ENCODE results near the gene ARMC10. TPM values are rescaled to one million over a fixed set of nuclear protein-coding genes. Genes with fewer than 3 reads are reported as not detected.

Gene ARMC10
- total and polyA plus RNA-seq, 9 of the 15 experiments (the other 6 are each of a cell fraction or from before 2014, with no cell fraction given), result 17.0 to 113 (median 72.6) TPM

DNA sequence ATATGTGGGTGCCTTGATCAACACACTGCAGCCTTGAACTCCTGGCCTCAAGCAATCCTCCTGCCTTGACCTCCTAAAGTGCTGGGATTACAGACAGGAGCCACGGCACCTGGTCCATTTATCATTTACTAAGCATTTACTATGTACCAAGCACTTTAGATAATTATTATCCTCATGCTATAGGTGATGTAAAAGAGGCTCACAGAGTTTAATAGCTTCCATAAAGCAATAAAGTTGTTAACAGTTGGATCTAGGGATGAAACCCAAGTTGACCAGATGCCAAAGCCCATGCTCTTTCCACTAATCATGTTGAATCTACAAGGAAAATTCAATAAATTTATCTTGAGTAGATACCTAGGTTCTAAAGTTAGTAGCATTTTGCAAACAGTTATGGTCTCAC, 68.9 kb downstream of the ARMC10 start:
- WGBS (ENCODE audit: insufficient coverage, low coverage, missing lambda C conversion rate), result 64% methylated on average over 1 of the region's 1 CpG
- POLR2A ChIA-PET, result interaction anchor here (0.6 kb wide), 1 partner anchor 21 kb away, joined by 4 read pairs; no protein-coding TSS in a partner anchor
- in situ Hi-C loops (cut with MboI), result no loop called here

More for the DNA sequence above, 68.9 kb downstream of the ARMC10 start:
- Histone ChIP-seq H3K27ac (ENCODE audit: extremely low read depth, low read depth, low read length) (no peak overlapping the region), H3K36me3 (ENCODE audit: control insufficient read depth, insufficient read depth, low read length) (no peaks in the 10 kb centered on the region), H3K4me1 (replicated peaks in 1 of 2; ENCODE audit: control insufficient read depth in 2 of 2, insufficient read depth in 2 of 2, low read length in 2 of 2) (peaks cover 3 to 20% of the 10 kb centered on the region in 2 experiments; a peak in 4 of 5 replicates), H3K4me2 (ENCODE audit: insufficient read depth, low read length) (no peak overlapping the region), H3K79me2 (ENCODE audit: control insufficient read depth, insufficient read depth, low read length) (peaks cover 31% of the 10 kb centered on the region), H2AFZ (ENCODE audit: low read depth, low read length) (no peak overlapping the region), H3K9me3 (replicated peaks; ENCODE audit: control insufficient read depth, insufficient read depth, low read depth, low read length) (no peaks in the 10 kb centered on the region; the same call in 1 of the 2 replicates), H3K9ac (ENCODE audit: insufficient read depth in 1 of 2, low read depth in 2 of 2, low read length in 2 of 2) (no peak overlapping the region), H3K27me3 (ENCODE audit: control insufficient read depth in 2 of 2, insufficient read depth in 2 of 2, low read length in 2 of 2) (no peaks in the 10 kb centered on the region), H3K4me3 (no peak overlapping the region), H3K9me1 (ENCODE audit: control insufficient read depth, insufficient read depth, low read length) (no peaks in the 10 kb centered on the region), H4K20me1 (replicated peaks; ENCODE audit: control insufficient read depth, insufficient read depth, low read length) (no peaks in the 10 kb centered on the region)
- no peak for DNase-seq (ENCODE audit: extremely low read depth in 1 of 4, low spot score in 3 of 4)
- BruUV-seq (replicated peaks), result no TSS peak
- ATAC-seq, result no peak
- intact Hi-C loops (cut with micrococcal nuclease), result no loop called here
- TF ChIP-seq JUN (IDR thresholded peaks at IDR 0.05; ENCODE audit: borderline replicate concordance, low read depth, low read length), result no peak
- TF ChIP-seq JUN (CRISPR knock-in tag; IDR thresholded peaks at IDR 0.05; ENCODE audit: borderline replicate concordance), result no peak
- no peak for TF ChIP-seq MYBL2 (IDR thresholded peaks at IDR 0.05; ENCODE audit: low read depth)
- no peak for TF ChIP-seq MYBL2 (CRISPR knock-in tag; IDR thresholded peaks at IDR 0.05; ENCODE audit: borderline replicate concordance)
- no peak for TF ChIP-seq ZFX (CRISPR knock-in tag; IDR thresholded peaks at IDR 0.05)
- TF ChIP-seq MCM5 (IDR thresholded peaks at IDR 0.05; ENCODE audit: low read depth), result no peak
- no peak for TF ChIP-seq SRF (CRISPR knock-in tag; IDR thresholded peaks at IDR 0.05)
- no peak for TF ChIP-seq RBM17 (IDR thresholded peaks at IDR 0.05; ENCODE audit: borderline replicate concordance, low read depth, low read length)
- no peak for TF ChIP-seq HIVEP1 (CRISPR knock-in tag; IDR thresholded peaks at IDR 0.05)
- no peak for TF ChIP-seq MECOM (CRISPR knock-in tag; IDR thresholded peaks at IDR 0.05)
- TF ChIP-seq SRSF7 (optimal IDR thresholded peaks at IDR 0.05; ENCODE audit: low read depth, low read length), result no peak
- TF ChIP-seq, protein P1, sequence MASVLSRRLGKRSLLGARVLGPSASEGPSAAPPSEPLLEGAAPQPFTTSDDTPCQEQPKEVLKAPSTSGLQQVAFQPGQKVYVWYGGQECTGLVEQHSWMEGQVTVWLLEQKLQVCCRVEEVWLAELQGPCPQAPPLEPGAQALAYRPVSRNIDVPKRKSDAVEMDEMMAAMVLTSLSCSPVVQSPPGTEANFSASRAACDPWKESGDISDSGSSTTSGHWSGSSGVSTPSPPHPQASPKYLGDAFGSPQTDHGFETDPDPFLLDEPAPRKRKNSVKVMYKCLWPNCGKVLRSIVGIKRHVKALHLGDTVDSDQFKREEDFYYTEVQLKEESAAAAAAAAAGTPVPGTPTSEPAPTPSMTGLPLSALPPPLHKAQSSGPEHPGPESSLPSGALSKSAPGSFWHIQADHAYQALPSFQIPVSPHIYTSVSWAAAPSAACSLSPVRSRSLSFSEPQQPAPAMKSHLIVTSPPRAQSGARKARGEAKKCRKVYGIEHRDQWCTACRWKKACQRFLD (CRISPR knock-in tag; IDR thresholded peaks at IDR 0.05), result no peak
- TF ChIP-seq CBX8 (IDR thresholded peaks at IDR 0.05; ENCODE audit: borderline replicate concordance, extremely low read depth, low read depth, low read length, poor library complexity, severe bottlenecking), result no peak
- TF ChIP-seq ZC3H8 (IDR thresholded peaks at IDR 0.05), result no peak
- TF ChIP-seq ARNT (IDR thresholded peaks at IDR 0.05), result no peak
- TF ChIP-seq, protein P2, sequence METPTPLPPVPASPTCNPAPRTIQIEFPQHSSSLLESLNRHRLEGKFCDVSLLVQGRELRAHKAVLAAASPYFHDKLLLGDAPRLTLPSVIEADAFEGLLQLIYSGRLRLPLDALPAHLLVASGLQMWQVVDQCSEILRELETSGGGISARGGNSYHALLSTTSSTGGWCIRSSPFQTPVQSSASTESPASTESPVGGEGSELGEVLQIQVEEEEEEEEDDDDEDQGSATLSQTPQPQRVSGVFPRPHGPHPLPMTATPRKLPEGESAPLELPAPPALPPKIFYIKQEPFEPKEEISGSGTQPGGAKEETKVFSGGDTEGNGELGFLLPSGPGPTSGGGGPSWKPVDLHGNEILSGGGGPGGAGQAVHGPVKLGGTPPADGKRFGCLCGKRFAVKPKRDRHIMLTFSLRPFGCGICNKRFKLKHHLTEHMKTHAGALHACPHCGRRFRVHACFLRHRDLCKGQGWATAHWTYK (CRISPR knock-in tag; IDR thresholded peaks at IDR 0.05), result no peak
- TF ChIP-seq, protein P3, sequence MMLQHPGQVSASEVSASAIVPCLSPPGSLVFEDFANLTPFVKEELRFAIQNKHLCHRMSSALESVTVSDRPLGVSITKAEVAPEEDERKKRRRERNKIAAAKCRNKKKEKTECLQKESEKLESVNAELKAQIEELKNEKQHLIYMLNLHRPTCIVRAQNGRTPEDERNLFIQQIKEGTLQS (IDR thresholded peaks at IDR 0.05), result no peak
- TF ChIP-seq, protein P3 (CRISPR knock-in tag; conservative IDR thresholded peaks at IDR 0.05), result no peak
- FAIRE-seq, result no peak
- CTCF ChIA-PET (ENCODE audit: low intra/inter-chr PET ratio), result no interaction called here

Data from K562 (cell line).